K562 (cell line): Measurements from ENCODE around the gene TMEM178A. TPM values are rescaled to one million over a fixed set of nuclear protein-coding genes. Genes with fewer than 3 reads are reported as not detected.

Experiments used
- ATAC-seq: fragments of 200-7000 bp; cut with Tn5 transposase; 3 replicates; pipeline ENCODE4 v1.9.1; 2020; ENCODE audit warnings: moderate library complexity
- BruUV-seq: library from RNA; stranded (reverse); fragments of 400-500 nt; replicated peaks from 2 replicates; lab custom pipeline; 2021; lab: Mats Ljungman, UMichigan
- CTCF ChIA-PET: fragments of 300-600 bp; formaldehyde crosslinking; extraction: SDS; loops from one replicate; lab custom pipeline; 2021; ENCODE audit warnings: low intra/inter-chr PET ratio; lab: Yijun Ruan, JAX
- POLR2A ChIA-PET: fragments of 300-600, 350-650 bp; sonication (Branson Sonifier 250); formaldehyde crosslinking; extraction: SDS; loops from one replicate; lab custom pipeline; 2021; ENCODE audit warnings: antibody characterized with exemption, inconsistent platforms; lab: Yijun Ruan, JAX
- DNase-seq, 4 experiments: peaks; one replicate each; pipeline versions ENCODE4 v3.0.0 to v3.0.0-alpha.2; 2011 to 2018; ENCODE audit warnings: low spot score in 3 of 4, mixed read lengths in 3 of 4; ENCODE audit errors: extremely low read depth in 1 of 4
- FAIRE-seq: peaks from 2 replicates; lab custom pipeline; 2011; peaks lifted over from hg19 to GRCh38; lab: Jason Lieb, UNC
- H2AFZ ChIP-seq: 2 replicates; pipeline ENCODE4 v1.6.0; 2011; ENCODE audit warnings: low read depth, low read length, control low read depth, inconsistent platforms
- H3K27ac ChIP-seq: fragments of 200-600 bp; 3 replicates; pipeline ENCODE4 v1.8.0; 2011; ENCODE audit warnings: low read depth, mild to moderate bottlenecking, control low read depth, inconsistent platforms, low read length, moderate library complexity, mixed read lengths; ENCODE audit errors: extremely low read depth
- H3K27me3 ChIP-seq, 2 experiments: fragments of 300-600 bp in 1 of 2; 2 replicates in 1 of 2; 3 replicates in 1 of 2; pipeline versions ENCODE4 v1.6.0 to v1.8.0; 2011; ENCODE audit warnings: inconsistent platforms in 2 of 2, low read length in 2 of 2, mild to moderate bottlenecking in 1 of 2, mixed read lengths in 1 of 2, moderate library complexity in 1 of 2; ENCODE audit not compliant: control insufficient read depth in 2 of 2, insufficient read depth in 2 of 2
- H3K36me3 ChIP-seq: fragments of 300-600 bp; 3 replicates; pipeline ENCODE4 v1.8.0; 2011; ENCODE audit warnings: mild to moderate bottlenecking, low read length, inconsistent platforms; ENCODE audit not compliant: control insufficient read depth, insufficient read depth
- H3K4me1 ChIP-seq, 2 experiments: fragments of 200-600 bp in 1 of 2; replicated peaks in 1 of 2; 2 replicates in 1 of 2; 3 replicates in 1 of 2; pipeline versions ENCODE4 v1.5.1 to v1.8.0; 2011; ENCODE audit warnings: inconsistent platforms in 2 of 2, low read length in 2 of 2, mild to moderate bottlenecking in 1 of 2, mixed read lengths in 1 of 2, moderate library complexity in 1 of 2; ENCODE audit not compliant: control insufficient read depth in 2 of 2, insufficient read depth in 2 of 2
- H3K4me2 ChIP-seq: 2 replicates; pipeline ENCODE4 v1.6.1; 2011; ENCODE audit warnings: low read length, control low read depth, inconsistent platforms, mixed read lengths; ENCODE audit not compliant: insufficient read depth
- H3K4me3 ChIP-seq: fragments of 200-600 bp; sonication (generic), shearing (Covaris generic); 2 replicates; pipeline ENCODE4 v1.5.1; 2016; ENCODE audit warnings: control low read depth, inconsistent platforms
- H3K79me2 ChIP-seq: fragments of 200-600 bp; 3 replicates; pipeline ENCODE4 v1.8.0; 2011; ENCODE audit warnings: low read length, inconsistent platforms; ENCODE audit not compliant: control insufficient read depth, insufficient read depth
- H3K9ac ChIP-seq, 2 experiments: 2 replicates each; pipeline versions ENCODE4 v1.6.0 to v1.6.1; 2011; ENCODE audit warnings: low read depth in 2 of 2, low read length in 2 of 2, control low read depth in 1 of 2, inconsistent platforms in 1 of 2, mild to moderate bottlenecking in 1 of 2, mixed read lengths in 1 of 2; ENCODE audit not compliant: insufficient read depth in 1 of 2
- H3K9me1 ChIP-seq: one replicate; pipeline ENCODE4 v1.6.0; 2011; ENCODE audit warnings: inconsistent platforms, mild to moderate bottlenecking, low read length, moderate library complexity; ENCODE audit not compliant: control insufficient read depth, insufficient read depth
- H3K9me3 ChIP-seq: replicated peaks from 2 replicates; pipeline ENCODE4 v1.5.1; 2011; ENCODE audit warnings: low read depth, low read length, inconsistent platforms; ENCODE audit not compliant: control insufficient read depth, insufficient read depth
- H4K20me1 ChIP-seq: replicated peaks from 2 replicates; pipeline ENCODE4 v1.6.1; 2011; ENCODE audit warnings: low read length, inconsistent platforms, mixed read lengths; ENCODE audit not compliant: control insufficient read depth, insufficient read depth
- ARID1B ChIP-seq: fragments of 450-650 bp; IDR thresholded peaks from 2 replicates; pipeline ENCODE4 v1.6.1; 2016; ENCODE audit warnings: antibody characterized with exemption, mild to moderate bottlenecking, inconsistent platforms
- CBFA2T2 ChIP-seq: fragments of 450-650 bp; conservative IDR thresholded peaks from 2 replicates; pipeline ENCODE4 v1.6.1; 2017; ENCODE audit warnings: mild to moderate bottlenecking
- CCAR2 ChIP-seq: fragments of 200-400 bp; formaldehyde crosslinking; IDR thresholded peaks from 2 replicates; pipeline ENCODE4 v1.6.1; 2017; ENCODE audit warnings: mild to moderate bottlenecking, low read depth, low read length
- FOS ChIP-seq: IDR thresholded peaks from 3 replicates; pipeline ENCODE4 v1.6.1; 2011; ENCODE audit not compliant: insufficient read length; ENCODE audit errors: extremely low read depth
- FOXA1 ChIP-seq: fragments of 450-650 bp; IDR thresholded peaks from 2 replicates; pipeline ENCODE4 v1.6.1; 2016; ENCODE audit warnings: mild to moderate bottlenecking, borderline replicate concordance
- MCM7 ChIP-seq, 2 experiments: fragments of 450-650 bp; IDR thresholded peaks; 2 replicates each; pipeline ENCODE4 v1.6.1; 2016 to 2018
- NCOA2 ChIP-seq, 2 experiments: fragments of 450-650 bp; IDR thresholded peaks; 2 replicates each; pipeline ENCODE4 v1.6.1; 2018; ENCODE audit warnings: mild to moderate bottlenecking in 2 of 2, moderate library complexity in 1 of 2; ENCODE audit not compliant: partially characterized antibody in 2 of 2
- PTBP1 ChIP-seq: fragments of 200-400 bp; formaldehyde crosslinking; IDR thresholded peaks from 2 replicates; pipeline ENCODE4 v1.6.1; 2017; ENCODE audit warnings: low read depth, low read length
- RHOXF2B ChIP-seq: fragments of 250-450 bp; sonication (Bioruptor Pico); conservative IDR thresholded peaks from 2 replicates; pipeline ENCODE4 v1.5.1; 2021
- ZNF140 ChIP-seq: fragments of 250-450 bp; sonication (Bioruptor Pico); IDR thresholded peaks from 2 replicates; pipeline ENCODE4 v1.8.0; 2021; ENCODE audit warnings: moderate library complexity, mild to moderate bottlenecking, inconsistent platforms
- ZNF316 ChIP-seq: fragments of 450-650 bp; IDR thresholded peaks from 2 replicates; pipeline ENCODE4 v1.6.1; 2016
- ZNF586 ChIP-seq: fragments of 450-650 bp; formaldehyde crosslinking; conservative IDR thresholded peaks from 2 replicates; pipeline ENCODE4 v1.4.0; 2020; ENCODE audit warnings: mild to moderate bottlenecking, moderate library complexity
- ZNF589 ChIP-seq: fragments of 200-800 bp; sonication (Bioruptor generic); IDR thresholded peaks from 2 replicates; pipeline ENCODE4 v1.6.1; 2016; ENCODE audit warnings: low read depth, missing genetic modification characterization, missing compliant biosample characterization
- ZNF778 ChIP-seq: fragments of 450-650 bp; formaldehyde crosslinking; IDR thresholded peaks from 2 replicates; pipeline ENCODE4 v1.4.0; 2020; ENCODE audit warnings: mild to moderate bottlenecking, moderate library complexity
- ZNF785 ChIP-seq: fragments of 250-450 bp; sonication (Bioruptor Pico); IDR thresholded peaks from 2 replicates; pipeline ENCODE4 v1.4.0; 2020; ENCODE audit warnings: mild to moderate bottlenecking
- ZNF79 ChIP-seq: fragments of 250-450 bp; sonication (Bioruptor Pico); IDR thresholded peaks from 2 replicates; pipeline ENCODE4 v1.4.0; 2020; ENCODE audit warnings: low read depth, mild to moderate bottlenecking, moderate library complexity
- WGBS: fragments of 100-300 bp; shearing (Covaris generic); methylation state at CpG from one replicate; pipeline ENCODE4 v1.1.6; 2016; ENCODE audit warnings: low coverage, mixed read lengths; ENCODE audit not compliant: insufficient coverage; ENCODE audit errors: missing lambda C conversion rate; 5-methylcytosine and 5-hydroxymethylcytosine counted together
- in situ Hi-C: fragments of 300-500 bp; cut with MboI; formaldehyde crosslinking; loops from 4 replicates; pipeline ENCODE4 v1.15.0; 2018; ENCODE audit warnings: inconsistent platforms, mixed read lengths
- intact Hi-C: fragments of 100-400 bp; cut with micrococcal nuclease; formaldehyde crosslinking; loops from 2 replicates; pipeline ENCODE4 v1.14.2; 2022
- polyA plus RNA-seq, 8 experiments: library from polyadenylated mRNA; depleted of rRNA in 4 of 8; stranded (reverse) in 5 of 8; unstranded in 3 of 8; fragments of >200 nt; fragmentation: Nextera tagmentation in 2 of 8; fragmentation: Illumina TruSeq in 1 of 8; extraction: Ambion mirVana in 2 of 8; extraction: Trizol in 1 of 8; gene quantifications; 2 replicates each; pipeline versions ENCODE4 v1.2.1 to v1.2.3, GENCODE V29; 2011 to 2014; ENCODE audit warnings: inconsistent platforms in 1 of 8, missing spikeins in 1 of 8
- total RNA-seq, 7 experiments: library from RNA; depleted of rRNA in 6 of 7; stranded (reverse); fragments of >200 nt in 6 of 7; fragmentation: Illumina TruSeq in 2 of 7; extraction: Trizol in 2 of 7; gene quantifications; 2 replicates each; pipeline versions ENCODE4 v1.2.1 to v1.2.3, GENCODE V29; 2011 to 2021; ENCODE audit warnings: low replicate concordance in 1 of 7

Gene TMEM178A
- total and polyA plus RNA-seq, 9 of the 15 experiments (the other 6 are each of a cell fraction or from before 2014, with no cell fraction given) = 0.04 to 0.17 TPM; not detected in 7

GRCh38 chr2:39723497-39723896 lies 57.8 kb downstream of the TMEM178A start (continued):
- TF ChIP-seq ZNF586 (CRISPR knock-in tag) (no peak), PTBP1 (no peak), RHOXF2B (CRISPR knock-in tag) (no peak), ZNF785 (CRISPR knock-in tag) (no peak), MCM7 (IDR thresholded peaks at IDR 0.05) (no peak), CCAR2 (no peak), NCOA2 (IDR thresholded peaks at IDR 0.05; ENCODE audit: partially characterized antibody in 2 of 2) (no peak), FOXA1 (no peak)

- Histone ChIP-seq H3K27me3 (peaks cover 10 to 27% of the 10 kb centered on the region in 2 experiments; a peak in 4 of 5 replicates), H3K9ac (no peak overlapping the region), H3K79me2 (no peaks in the 10 kb centered on the region), H4K20me1 (no peaks in the 10 kb centered on the region), H3K9me3 (no peaks in the 10 kb centered on the region), H3K9me1 (no peaks in the 10 kb centered on the region), H3K4me3 (no peak overlapping the region), H3K27ac (no peak overlapping the region), H2AFZ (no peak overlapping the region), H3K4me2 (no peak overlapping the region), H3K4me1 (no peaks in the 10 kb centered on the region), H3K36me3 (no peaks in the 10 kb centered on the region)
- intact Hi-C loops (loop anchor here (10.0 kb wide), 1 partner anchor 659 kb away; no protein-coding TSS in a partner anchor), in situ Hi-C loops (no loop called here)
- ChIA-PET POLR2A (no interaction called here), CTCF (no interaction called here)
- no TSS peak for BruUV-seq
- ATAC-seq (no peak), FAIRE-seq (no peak), DNase-seq (no peak)
- WGBS = 4% methylated on average over 9 of the region's 9 CpGs
- TF ChIP-seq ZNF316 (no peak), CBFA2T2 (no peak), ARID1B (no peak), FOS (no peak), ZNF140 (CRISPR knock-in tag) (no peak), ZNF79 (no peak), ZNF589 (CRISPR knock-in tag) (no peak), ZNF778 (CRISPR knock-in tag) (no peak)
Observed at GRCh38 chr2:39723946-39724827, 58.5 kb downstream of the TMEM178A start.
